ENCODE data around the gene CYS1. TPM values are rescaled to one million over a fixed set of nuclear protein-coding genes. Genes with fewer than 3 reads are reported as not detected.
A peak's percentile ranks its signal among the peaks of the same experiment; 100 is the strongest.

CYS1 gene
- polyA plus RNA-seq, 3 donors = not detected

DNA sequence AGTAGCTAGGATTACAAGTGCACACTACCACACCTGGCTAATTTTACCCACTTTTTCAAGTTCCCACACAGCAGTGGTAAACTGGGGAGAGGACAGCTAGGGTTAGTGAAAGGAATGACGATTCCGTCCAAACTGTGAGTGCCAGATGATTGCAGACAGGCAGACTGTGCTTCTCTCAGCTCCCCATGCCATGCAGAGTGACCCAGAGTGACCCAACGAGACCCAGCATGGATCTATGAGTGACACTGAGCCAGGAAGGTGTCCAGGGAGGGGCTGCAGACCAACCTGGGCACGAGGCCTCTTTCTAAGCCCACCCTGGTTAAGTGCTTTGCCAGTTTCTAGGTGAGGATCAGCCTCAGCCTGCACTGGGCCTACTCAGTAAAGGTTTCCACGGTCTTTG lies 44.6 kb downstream of the CYS1 start:
- intact Hi-C loops (cut with micrococcal nuclease) = no loop called here
- 72% methylated on average over 4 of the region's 5 CpGs for WGBS (ENCODE audit: insufficient coverage)
- Mint-ChIP-seq H3K27ac (peak overlapping the region; percentile 91 to 97 (median 95)), H3K36me3 (peaks cover 22 to 29% of the 10 kb centered on the region in 2 donors), H3K4me1 (peaks cover 78% of the 10 kb centered on the region), H3K27me3 (ENCODE audit: low read depth in 3 of 3) (peaks cover under 1 to 5% (median 2%) of the 10 kb centered on the region in 3 donors), H3K4me3 (peak overlapping the region; percentile 24 to 62), H3K9me3 (peaks cover 0 to 4% (median 0%) of the 10 kb centered on the region in 7 donors)
- Histone ChIP-seq H3K36me3 (replicated peaks in 1 of 2; ENCODE audit: control insufficient read depth in 1 of 2, insufficient read depth in 2 of 2, low read length in 2 of 2) (no peaks in the 10 kb centered on the region), H3K27ac (ENCODE audit: low read depth in 1 of 2, low read length in 2 of 2) (peak overlapping the region; percentile 81 to 90), H3K79me2 (ENCODE audit: insufficient read depth, low read length) (peaks cover 6% of the 10 kb centered on the region), H4K20me1 (ENCODE audit: insufficient read depth, low read length) (no peaks in the 10 kb centered on the region), H3K4me3 (replicated peaks in 1 of 3; ENCODE audit: low read depth in 2 of 3, low read length in 3 of 3) (peak overlapping the region in 1 of 3 experiments; percentile 20), H3K4me2 (replicated peaks; ENCODE audit: extremely low read depth, low read length, poor library complexity, severe bottlenecking) (peak overlapping the region; percentile 38), H3K4me1 (ENCODE audit: control insufficient read depth in 1 of 2, insufficient read depth in 2 of 2, low read length in 2 of 2) (peaks cover 73 to 76% of the 10 kb centered on the region in 2 donors), H3K27me3 (ENCODE audit: control insufficient read depth in 2 of 2, insufficient read depth in 2 of 2, low read length in 2 of 2) (no peaks in the 10 kb centered on the region), H3K9ac (ENCODE audit: insufficient read depth, low read length, poor library complexity, severe bottlenecking) (peak overlapping the region; percentile 53), H3K9me3 (replicated peaks in 1 of 2; ENCODE audit: control insufficient read depth in 1 of 2, insufficient read depth in 1 of 2, low read length in 2 of 2) (no peaks in the 10 kb centered on the region), H2AFZ (ENCODE audit: insufficient read depth, low read depth, low read length, poor library complexity, severe bottlenecking) (peak overlapping the region; percentile 24)
- DNase-seq = no peak
- TF ChIP-seq, protein P1, sequence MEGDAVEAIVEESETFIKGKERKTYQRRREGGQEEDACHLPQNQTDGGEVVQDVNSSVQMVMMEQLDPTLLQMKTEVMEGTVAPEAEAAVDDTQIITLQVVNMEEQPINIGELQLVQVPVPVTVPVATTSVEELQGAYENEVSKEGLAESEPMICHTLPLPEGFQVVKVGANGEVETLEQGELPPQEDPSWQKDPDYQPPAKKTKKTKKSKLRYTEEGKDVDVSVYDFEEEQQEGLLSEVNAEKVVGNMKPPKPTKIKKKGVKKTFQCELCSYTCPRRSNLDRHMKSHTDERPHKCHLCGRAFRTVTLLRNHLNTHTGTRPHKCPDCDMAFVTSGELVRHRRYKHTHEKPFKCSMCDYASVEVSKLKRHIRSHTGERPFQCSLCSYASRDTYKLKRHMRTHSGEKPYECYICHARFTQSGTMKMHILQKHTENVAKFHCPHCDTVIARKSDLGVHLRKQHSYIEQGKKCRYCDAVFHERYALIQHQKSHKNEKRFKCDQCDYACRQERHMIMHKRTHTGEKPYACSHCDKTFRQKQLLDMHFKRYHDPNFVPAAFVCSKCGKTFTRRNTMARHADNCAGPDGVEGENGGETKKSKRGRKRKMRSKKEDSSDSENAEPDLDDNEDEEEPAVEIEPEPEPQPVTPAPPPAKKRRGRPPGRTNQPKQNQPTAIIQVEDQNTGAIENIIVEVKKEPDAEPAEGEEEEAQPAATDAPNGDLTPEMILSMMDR (IDR thresholded peaks at IDR 0.05) = no peak

DNA sequence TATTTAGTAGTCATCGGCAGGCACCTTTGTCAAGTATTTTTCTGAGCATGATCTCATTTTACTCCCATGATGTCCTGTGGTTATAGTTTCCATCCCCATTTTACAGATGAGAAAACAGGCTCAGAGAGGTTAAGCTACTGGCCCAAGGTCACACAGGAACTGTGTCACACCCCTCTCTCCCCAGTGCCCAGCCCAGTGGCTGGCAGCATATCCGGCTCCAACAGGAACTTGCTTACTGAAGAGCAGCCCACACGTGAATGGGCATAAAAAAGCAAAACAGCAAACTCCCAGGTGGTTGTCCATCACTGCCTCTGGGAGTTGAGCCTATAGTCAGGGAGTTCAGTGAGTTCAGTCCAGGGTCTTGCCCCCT lies 45.2 kb downstream of the CYS1 start:
- Histone ChIP-seq H3K4me1 (ENCODE audit: control insufficient read depth in 1 of 2, insufficient read depth in 2 of 2, low read length in 2 of 2) (peaks cover 79 to 82% of the 10 kb centered on the region in 2 donors), H3K27ac (ENCODE audit: low read depth in 1 of 2, low read length in 2 of 2) (peak overlapping the region; percentile 81 to 90), H3K79me2 (ENCODE audit: insufficient read depth, low read length) (peaks cover 12% of the 10 kb centered on the region), H2AFZ (ENCODE audit: insufficient read depth, low read depth, low read length, poor library complexity, severe bottlenecking) (no peak overlapping the region), H3K9ac (ENCODE audit: insufficient read depth, low read length, poor library complexity, severe bottlenecking) (no peak overlapping the region), H4K20me1 (ENCODE audit: insufficient read depth, low read length) (no peaks in the 10 kb centered on the region), H3K4me3 (replicated peaks in 1 of 3; ENCODE audit: low read depth in 2 of 3, low read length in 3 of 3) (peak overlapping the region in 1 of 3 experiments; percentile 28), H3K9me3 (replicated peaks in 1 of 2; ENCODE audit: control insufficient read depth in 1 of 2, insufficient read depth in 1 of 2, low read length in 2 of 2) (no peaks in the 10 kb centered on the region), H3K36me3 (replicated peaks in 1 of 2; ENCODE audit: control insufficient read depth in 1 of 2, insufficient read depth in 2 of 2, low read length in 2 of 2) (no peaks in the 10 kb centered on the region), H3K27me3 (ENCODE audit: control insufficient read depth in 2 of 2, insufficient read depth in 2 of 2, low read length in 2 of 2) (no peaks in the 10 kb centered on the region), H3K4me2 (replicated peaks; ENCODE audit: extremely low read depth, low read length, poor library complexity, severe bottlenecking) (peak overlapping the region; percentile 33)
- 0% methylated on average over 2 of the region's 3 CpGs for WGBS (ENCODE audit: insufficient coverage)
- DNase-seq = peak; percentile 59 to 76 (median 73)
- peaks cover 81% of the 10 kb centered on the region for H3K4me1 Mint-ChIP-seq
- peak overlapping the region; percentile 91 to 97 (median 95) for H3K27ac Mint-ChIP-seq
- TF ChIP-seq, protein P1 (IDR thresholded peaks at IDR 0.05) = no peak
- intact Hi-C loops (cut with micrococcal nuclease) = no loop called here
- no peak overlapping the region for H3K4me3 Mint-ChIP-seq
- peaks cover 21 to 29% of the 10 kb centered on the region in 2 donors for H3K36me3 Mint-ChIP-seq
- H3K27me3 Mint-ChIP-seq (ENCODE audit: low read depth in 3 of 3) = peaks cover 0 to 5% (median 2%) of the 10 kb centered on the region in 3 donors
- peaks cover 0 to 4% (median 0%) of the 10 kb centered on the region in 7 donors for H3K9me3 Mint-ChIP-seq

All from CD14-positive monocyte (primary cell).